NCI-H1436 (cell line): Measurements from ENCODE around the gene USP11.
A peak's percentile ranks its signal among the peaks of the same experiment; 100 is the strongest.

Experiments
- DNase-seq: peaks from one replicate; lab custom pipeline; 2025; lab: John Stamatoyannopoulos, UW

USP11 gene

GRCh38 chrX:47224896-47225290, 7.9 kb upstream of the USP11 start:
- no peak for DNase-seq

GRCh38 chrX:47226071-47226470, 6.7 kb upstream of the USP11 start:
- no peak for DNase-seq

- no peak for DNase-seq
Measured at GRCh38 chrX:47226531-47227333, 6.1 kb upstream of the USP11 start.

GRCh38 chrX:47227334-47227583, 5.5 kb upstream of the USP11 start:
- DNase-seq: no peak

- no peak for DNase-seq
Measured at GRCh38 chrX:47228550-47229270, 4.1 kb upstream of the USP11 start.

- DNase-seq: no peak
Measured at GRCh38 chrX:47229427-47229826, 3.4 kb upstream of the USP11 start.

GRCh38 chrX:47230136-47230868, 2.5 kb upstream of the USP11 start:
- DNase-seq: no peak

GRCh38 chrX:47231167-47231566, 1.6 kb upstream of the USP11 start:
- DNase-seq: no peak

GRCh38 chrX:47232197-47232802, 509 bp upstream of the USP11 start:
- DNase-seq: no peak

GRCh38 chrX:47233333-47234113, 714 bp downstream of the USP11 start:
- DNase-seq: peak; percentile 92

GRCh38 chrX:47234583-47234982, 1.8 kb downstream of the USP11 start:
- no peak for DNase-seq

- DNase-seq: no peak
Measured at GRCh38 chrX:47235691-47236103, 2.9 kb downstream of the USP11 start.

GRCh38 chrX:47239199-47239598, 6.4 kb downstream of the USP11 start:
- no peak for DNase-seq

GRCh38 chrX:47239898-47240545, 7.2 kb downstream of the USP11 start:
- no peak for DNase-seq

GRCh38 chrX:47240619-47241018, 7.8 kb downstream of the USP11 start:
- DNase-seq: no peak

GRCh38 chrX:47241201-47242011, 8.6 kb downstream of the USP11 start:
- no peak for DNase-seq

- DNase-seq: no peak
Measured at GRCh38 chrX:47242321-47242720, 9.5 kb downstream of the USP11 start.

GRCh38 chrX:47243351-47243750, 10.5 kb downstream of the USP11 start:
- no peak for DNase-seq

- no peak for DNase-seq
Measured at GRCh38 chrX:47244676-47245075, 11.9 kb downstream of the USP11 start.

GRCh38 chrX:47245156-47245555, 12.3 kb downstream of the USP11 start:
- no peak for DNase-seq
